HG03520 (cell line): ENCODE results near the gene PBX1.

Source experiments
- ATAC-seq: cut with Tn5 transposase; IDR thresholded peaks from one replicate; pipeline ENCODE4 v1.9.1; 2021; ENCODE audit warnings: mild to moderate bottlenecking, moderate library complexity; ENCODE audit not compliant: unreplicated experiment

The PBX1 gene

GRCh38 chr1:164746632-164747031 is 187.6 kb downstream of the PBX1 start:
- ATAC-seq: no peak

DNA sequence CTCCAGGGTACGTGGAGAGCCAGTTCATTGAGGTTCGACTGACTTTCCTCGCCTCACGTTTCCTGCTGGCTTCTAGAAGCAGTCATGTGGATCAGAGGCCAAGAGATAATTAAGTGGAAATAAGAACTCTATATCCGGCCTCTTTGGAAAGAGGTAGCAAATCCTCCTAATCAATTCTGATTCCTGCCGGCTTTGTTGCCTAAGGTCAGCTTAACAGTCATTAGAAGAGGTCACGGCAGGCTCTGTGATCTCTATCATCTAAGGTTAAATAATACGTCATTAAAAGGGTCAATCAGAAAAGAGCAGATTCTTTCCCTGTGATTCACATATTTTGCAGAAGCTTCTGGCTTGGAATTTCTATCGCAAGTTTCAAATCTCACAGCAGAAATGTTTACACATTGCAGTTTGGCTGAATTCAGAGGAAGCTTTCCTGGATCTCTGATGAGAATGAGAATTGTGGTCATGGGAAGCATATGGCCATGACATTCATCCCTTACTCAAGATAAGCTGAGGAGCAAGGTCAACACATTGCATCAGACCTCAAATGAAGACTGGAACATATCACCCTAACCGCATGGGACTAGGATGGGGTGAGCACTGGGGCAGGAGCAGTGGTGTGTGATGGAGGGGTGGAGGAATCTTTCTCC is 189.4 kb downstream of the PBX1 start:
- no peak for ATAC-seq

DNA sequence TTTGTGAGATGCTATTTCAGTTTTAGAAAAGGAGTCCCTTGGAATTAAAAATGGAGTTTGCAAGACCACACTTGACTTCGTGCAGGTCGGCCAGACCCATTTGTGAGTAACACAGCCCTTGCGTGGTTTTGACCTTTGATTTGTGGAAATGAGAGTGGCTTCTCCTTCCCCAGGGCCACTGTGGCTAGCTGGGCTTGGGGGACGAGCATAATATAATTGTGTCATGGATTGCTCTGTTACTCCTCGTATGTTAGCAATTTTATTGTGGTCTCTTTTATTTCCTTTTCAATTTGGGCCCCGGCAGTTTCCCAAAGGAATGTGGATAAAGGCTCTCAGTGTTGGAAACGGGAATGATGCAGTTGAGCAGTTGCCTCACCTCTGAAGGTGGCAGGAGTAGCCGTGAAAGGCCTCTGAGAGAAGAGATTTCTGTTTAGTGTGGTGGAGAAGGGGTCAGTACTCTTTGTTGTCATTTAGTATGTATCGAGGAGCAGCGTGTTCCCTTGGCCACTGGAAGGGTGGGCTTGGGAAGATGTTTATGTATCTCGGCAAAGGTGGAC is 194.6 kb downstream of the PBX1 start:
- no peak for ATAC-seq

GRCh38 chr1:164754088-164754600 is 195.2 kb downstream of the PBX1 start:
- no peak for ATAC-seq

DNA sequence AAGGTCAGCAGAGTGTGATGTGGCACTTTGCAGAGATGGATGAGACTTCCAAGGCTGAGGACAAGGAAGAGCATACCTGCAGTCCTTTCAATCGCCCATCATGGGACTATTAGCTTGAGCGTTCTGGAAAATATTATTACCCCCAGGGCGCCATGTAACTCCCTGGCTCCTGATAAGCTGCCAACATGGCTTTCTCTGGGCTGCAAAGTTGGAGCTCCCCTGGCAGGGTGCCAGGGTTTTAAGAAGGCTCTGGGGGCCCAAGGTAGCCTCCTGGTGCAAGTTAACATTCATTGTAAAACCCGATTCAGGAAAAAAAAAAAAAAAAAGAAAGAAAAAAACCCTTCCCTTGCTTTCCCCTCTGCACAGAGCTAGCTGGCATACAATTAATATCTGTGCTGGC is 196.7 kb downstream of the PBX1 start:
- no peak for ATAC-seq

GRCh38 chr1:164756741-164757140 is 197.8 kb downstream of the PBX1 start:
- no peak for ATAC-seq

DNA sequence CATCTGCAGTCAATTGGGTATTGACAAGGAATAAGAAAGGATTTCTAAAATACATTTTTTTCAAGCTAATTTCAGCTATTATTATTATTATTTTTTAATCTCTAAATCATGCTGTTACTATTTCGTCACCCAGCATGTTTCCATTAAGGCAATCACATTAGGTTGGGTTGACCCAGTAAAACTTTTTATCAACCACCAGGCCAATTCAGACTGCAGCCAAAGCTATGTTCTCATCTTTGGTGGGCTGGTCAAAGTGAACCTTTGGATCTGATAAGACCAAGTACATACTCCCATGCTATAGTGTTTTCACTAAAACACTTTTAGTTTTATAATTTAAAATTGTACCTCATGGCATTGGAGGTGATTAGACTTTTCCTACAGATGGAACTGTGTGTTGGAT is 198.6 kb downstream of the PBX1 start:
- ATAC-seq: no peak

DNA sequence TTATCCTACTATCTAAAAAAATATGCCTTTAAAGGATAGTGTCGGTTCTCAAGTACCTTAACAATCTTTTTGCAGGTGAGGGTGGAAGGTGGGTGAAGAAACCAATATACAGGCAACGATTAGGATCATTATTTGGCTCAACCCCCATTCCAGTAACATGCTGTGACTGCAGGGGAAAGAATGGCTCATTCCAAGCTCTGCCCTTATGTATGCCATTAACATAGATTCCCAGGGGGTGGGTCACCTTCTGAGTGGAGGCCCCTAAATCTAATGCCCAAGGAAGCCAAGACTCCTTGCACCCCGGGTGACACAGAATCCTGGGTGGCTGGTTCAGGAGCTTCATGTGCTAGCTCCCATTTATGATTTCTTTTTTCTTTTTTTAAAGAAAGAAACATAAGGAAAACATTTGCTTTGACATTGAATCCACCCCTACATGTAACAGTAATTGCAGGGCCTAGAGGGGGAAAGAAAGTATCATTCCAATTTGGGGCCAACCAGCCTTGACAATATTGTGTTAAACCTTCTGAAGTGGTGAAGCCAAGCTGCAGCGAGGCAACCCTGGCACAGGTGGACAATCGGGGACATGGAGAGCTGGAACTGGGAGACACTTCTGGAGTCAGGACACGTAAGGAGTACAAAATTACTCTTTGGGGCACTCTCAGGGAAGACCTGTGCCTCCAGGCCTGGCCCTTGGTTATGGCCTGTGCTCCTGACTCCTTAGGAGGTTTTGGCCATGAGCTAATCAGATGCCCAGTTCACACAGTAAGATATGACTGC is 200.3 kb downstream of the PBX1 start:
- ATAC-seq: no peak

GRCh38 chr1:164759979-164760469 is 201.0 kb downstream of the PBX1 start:
- ATAC-seq: no peak

- ATAC-seq: no peak
Measured at GRCh38 chr1:164760569-164760968, 201.6 kb downstream of the PBX1 start.

GRCh38 chr1:164761009-164761408 is 202.0 kb downstream of the PBX1 start:
- ATAC-seq: no peak

- no peak for ATAC-seq
Measured at GRCh38 chr1:164763098-164763497, 204.1 kb downstream of the PBX1 start.

GRCh38 chr1:164764333-164764732 is 205.3 kb downstream of the PBX1 start:
- no peak for ATAC-seq

- no peak for ATAC-seq
Measured at GRCh38 chr1:164765557-164765956, 206.6 kb downstream of the PBX1 start.

GRCh38 chr1:164765992-164766720 is 207.2 kb downstream of the PBX1 start:
- ATAC-seq: no peak

- no peak for ATAC-seq
Measured at GRCh38 chr1:164767752-164768402, 208.9 kb downstream of the PBX1 start.

- ATAC-seq: no peak
Measured at GRCh38 chr1:164768619-164769018, 209.6 kb downstream of the PBX1 start.

DNA sequence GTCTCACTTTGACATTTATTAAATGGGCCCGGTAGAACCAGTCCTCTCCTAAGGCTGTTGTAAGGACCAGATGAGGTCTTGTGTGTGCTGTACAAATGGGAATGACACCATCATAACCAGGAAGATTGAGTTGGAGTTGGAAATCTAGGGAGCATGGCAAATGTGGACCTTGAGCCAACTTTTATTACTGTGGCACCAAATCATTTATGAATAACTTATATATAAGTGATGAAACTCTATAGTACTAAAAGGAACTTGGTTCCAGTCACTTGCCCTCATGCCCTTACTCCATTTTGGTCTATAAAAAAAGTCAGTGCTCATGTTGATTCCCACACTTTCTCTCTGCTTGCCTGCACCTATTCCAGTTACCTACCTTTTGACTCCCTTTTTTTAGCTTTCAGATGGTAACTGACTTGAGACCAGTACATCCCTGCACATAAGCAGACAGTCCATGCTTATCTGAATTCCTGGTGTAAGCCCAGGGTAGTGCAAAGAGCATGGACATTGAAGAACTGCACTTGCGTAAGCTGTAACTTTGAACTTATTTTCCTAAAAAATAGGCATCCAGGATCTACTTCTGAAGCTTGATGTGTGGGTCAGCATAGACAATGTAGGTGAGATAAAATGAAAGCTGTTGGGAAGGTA is 210.6 kb downstream of the PBX1 start:
- no peak for ATAC-seq

GRCh38 chr1:164770131-164770529 is 211.1 kb downstream of the PBX1 start:
- no peak for ATAC-seq

DNA sequence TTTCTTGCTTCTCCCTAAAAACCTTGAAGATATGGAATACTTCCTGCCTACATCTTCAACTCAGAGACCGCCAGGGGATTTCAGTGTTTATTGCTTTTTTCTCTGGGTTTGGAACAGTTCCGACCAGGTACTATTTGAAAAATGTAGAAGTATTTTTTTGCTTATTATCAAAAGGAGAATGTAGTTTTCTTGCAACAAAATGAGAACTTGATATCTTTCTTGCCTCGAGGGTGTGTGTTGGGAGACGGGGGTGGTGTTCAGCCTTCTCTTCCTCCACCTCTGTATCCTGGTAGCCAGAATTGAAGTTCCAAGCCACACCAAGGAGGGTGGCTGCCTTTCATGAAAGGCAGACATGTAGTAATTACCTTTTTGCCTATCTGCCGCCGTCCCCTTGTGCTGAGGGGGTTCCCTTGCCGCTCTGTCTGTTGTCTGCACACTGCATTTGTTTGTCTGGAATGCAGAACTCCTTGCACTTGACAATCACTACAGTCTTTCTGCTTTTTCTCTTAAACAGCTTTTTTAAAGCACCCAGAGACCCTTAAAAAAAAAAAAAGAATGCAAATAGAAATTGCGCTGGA is 212.1 kb downstream of the PBX1 start:
- no peak for ATAC-seq
